Activated CD4-positive, alpha-beta T cell treated with anti-CD3 and anti-CD28 coated beads, Interleukin-2, amount 50 U/mL, for 4 hours (primary cell): ENCODE results near the gene SMAD6.

ENCODE experiments used
- DNase-seq, 2 experiments: peaks; one replicate each; pipeline ENCODE4 v3.0.0-alpha.2; 2020

SMAD6 gene

GRCh38 chr15:66778314-66778665 lies 76.3 kb downstream of the SMAD6 start:
- DNase-seq, result no peak

- DNase-seq, result no peak
These were observed 76.7 kb downstream of the SMAD6 start for GRCh38 chr15:66778716-66779115.

GRCh38 chr15:66779331-66780009 lies 77.4 kb downstream of the SMAD6 start:
- DNase-seq, result no peak

- DNase-seq, result no peak
These were observed 78.3 kb downstream of the SMAD6 start for GRCh38 chr15:66780172-66780972.

GRCh38 chr15:66780973-66781718 lies 79.1 kb downstream of the SMAD6 start:
- DNase-seq, result no peak

- DNase-seq, result no peak
These were observed 80.7 kb downstream of the SMAD6 start for GRCh38 chr15:66782785-66783184.

GRCh38 chr15:66783314-66783713 lies 81.3 kb downstream of the SMAD6 start:
- no peak for DNase-seq

GRCh38 chr15:66783725-66784124 lies 81.7 kb downstream of the SMAD6 start:
- no peak for DNase-seq

GRCh38 chr15:66784174-66784573 lies 82.1 kb downstream of the SMAD6 start:
- no peak for DNase-seq

GRCh38 chr15:66785637-66786036 lies 83.6 kb downstream of the SMAD6 start:
- no peak for DNase-seq

- no peak for DNase-seq
These were observed 84.2 kb downstream of the SMAD6 start for GRCh38 chr15:66786222-66786621.

- no peak for DNase-seq
These were observed 84.9 kb downstream of the SMAD6 start for GRCh38 chr15:66786708-66787488.

- no peak for DNase-seq
These were observed 85.4 kb downstream of the SMAD6 start for GRCh38 chr15:66787489-66787871.

GRCh38 chr15:66788024-66788423 lies 86.0 kb downstream of the SMAD6 start:
- no peak for DNase-seq

- no peak for DNase-seq
These were observed 87.3 kb downstream of the SMAD6 start for GRCh38 chr15:66789029-66790025.

- DNase-seq, result no peak
These were observed 93.8 kb downstream of the SMAD6 start for GRCh38 chr15:66795851-66796250.

- no peak for DNase-seq
These were observed 94.3 kb downstream of the SMAD6 start for GRCh38 chr15:66796343-66796742.

- DNase-seq, result no peak
These were observed 95.9 kb downstream of the SMAD6 start for GRCh38 chr15:66797921-66798320.

- DNase-seq, result no peak
These were observed 96.5 kb downstream of the SMAD6 start for GRCh38 chr15:66798426-66799061.

GRCh38 chr15:66799242-66799641 lies 97.2 kb downstream of the SMAD6 start:
- DNase-seq, result no peak

- no peak for DNase-seq
These were observed 98.7 kb downstream of the SMAD6 start for GRCh38 chr15:66800584-66801235.
